ENCODE results near the gene P3H4.
A peak's percentile ranks its signal among the peaks of the same experiment; 100 is the strongest.

Gene P3H4

GRCh38 chr17:41821776-41822175 is 10.0 kb upstream of the P3H4 start:
- DNase-seq (ENCODE audit: low read depth) = no peak

GRCh38 chr17:41818024-41818423 is 6.3 kb upstream of the P3H4 start:
- no peak for DNase-seq (ENCODE audit: low read depth)

- DNase-seq (ENCODE audit: low read depth) = no peak
Observed at GRCh38 chr17:41816637-41817320, 5.0 kb upstream of the P3H4 start.

GRCh38 chr17:41814195-41814594 is 2.4 kb upstream of the P3H4 start:
- no peak for DNase-seq (ENCODE audit: low read depth)

- DNase-seq (ENCODE audit: low read depth) = no peak
Observed at GRCh38 chr17:41813699-41814124, 2.0 kb upstream of the P3H4 start.

GRCh38 chr17:41813152-41813680 is 1.5 kb upstream of the P3H4 start:
- DNase-seq (ENCODE audit: low read depth) = no peak

- peak; percentile 9 for DNase-seq (ENCODE audit: low read depth)
Observed at GRCh38 chr17:41812381-41813151, 817 bp upstream of the P3H4 start, which contains the start of gene FKBP10. FKBP10 (plus strand) TSS chr17:41813004; CDS start chr17:41813035, 31 bp downstream.

GRCh38 chr17:41810659-41811548 is 845 bp downstream of the P3H4 start:
- DNase-seq (ENCODE audit: low read depth) = no peak

- no peak for DNase-seq (ENCODE audit: low read depth)
Observed at GRCh38 chr17:41806685-41807445, 4.9 kb downstream of the P3H4 start.

- DNase-seq (ENCODE audit: low read depth) = no peak
Observed at GRCh38 chr17:41803049-41804020, 8.4 kb downstream of the P3H4 start.

GRCh38 chr17:41801374-41802271 is 10.1 kb downstream of the P3H4 start:
- DNase-seq (ENCODE audit: low read depth) = peak; percentile 50

GRCh38 chr17:41800601-41801373 is 11.0 kb downstream of the P3H4 start:
- no peak for DNase-seq (ENCODE audit: low read depth)

- DNase-seq (ENCODE audit: low read depth) = no peak
Observed at GRCh38 chr17:41799366-41799765, 12.4 kb downstream of the P3H4 start.

GRCh38 chr17:41797377-41797776 is 14.4 kb downstream of the P3H4 start:
- DNase-seq (ENCODE audit: low read depth) = no peak

GRCh38 chr17:41796121-41796895 is 15.4 kb downstream of the P3H4 start:
- no peak for DNase-seq (ENCODE audit: low read depth)

GRCh38 chr17:41794540-41794975 is 17.2 kb downstream of the P3H4 start:
- DNase-seq (ENCODE audit: low read depth) = no peak

GRCh38 chr17:41793784-41794539 is 17.8 kb downstream of the P3H4 start:
- DNase-seq (ENCODE audit: low read depth) = no peak

All from activated T-helper 1 cell treated with Interleukin-2 at 50 U/mL for 16 hours (primary cell).